GM03348 (cell line): ENCODE measurements around the gene EEF1AKMT4.
A peak's percentile ranks its signal among the peaks of the same experiment; 100 is the strongest.
"Not testable (repeated sequence)": the region's sequence is repeated elsewhere in the genome, so short reads cannot be mapped to it uniquely, and the experiment has no call there.

ENCODE experiments used
- DNase-seq: peaks from one replicate; pipeline ENCODE4 v3.0.0; 2012; ENCODE audit warnings: low spot score

The EEF1AKMT4 gene

DNA sequence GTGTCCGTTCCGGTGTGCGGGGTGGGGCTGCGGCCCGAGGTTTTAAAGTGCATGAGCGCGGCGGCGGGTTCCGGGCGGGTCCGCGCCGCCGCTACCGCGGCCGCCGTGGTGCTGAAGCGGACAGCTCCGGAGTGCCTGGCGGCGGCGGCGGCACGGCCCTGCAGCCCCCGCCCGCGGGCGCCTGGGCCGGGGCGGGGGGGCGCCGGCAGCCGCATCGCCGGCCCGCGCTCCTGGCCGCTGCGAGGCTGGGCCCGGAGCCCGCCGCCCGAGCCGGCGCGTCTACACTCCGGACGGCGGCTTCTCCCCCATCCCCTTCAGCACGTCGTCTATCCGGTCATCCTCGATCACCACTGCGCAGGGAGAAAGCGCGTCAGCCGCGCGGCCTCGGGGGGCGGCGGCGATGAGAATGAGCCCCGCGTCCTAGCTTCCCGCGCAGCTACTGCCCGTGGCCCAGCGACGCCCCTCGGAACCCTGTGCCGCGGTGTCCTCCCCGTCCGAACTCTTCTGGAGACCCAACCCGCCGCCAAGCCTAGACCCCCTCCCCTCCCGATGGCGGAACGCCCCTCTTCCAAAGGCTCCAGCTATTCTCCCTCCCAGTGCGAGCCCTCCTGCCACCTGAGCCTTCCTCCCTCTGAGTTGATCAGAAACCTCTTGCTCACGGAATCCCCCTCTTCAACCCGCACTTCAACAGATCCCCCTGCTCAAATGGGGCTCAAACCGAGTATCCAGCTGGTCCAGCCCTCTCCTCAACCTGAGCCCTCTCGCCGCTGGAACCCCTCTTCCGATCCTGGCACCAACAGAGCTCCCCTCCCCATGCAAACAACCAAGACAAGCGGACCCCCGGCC, 10.6 kb downstream of the EEF1AKMT4 start:
- peak; percentile 86 for DNase-seq

DNA sequence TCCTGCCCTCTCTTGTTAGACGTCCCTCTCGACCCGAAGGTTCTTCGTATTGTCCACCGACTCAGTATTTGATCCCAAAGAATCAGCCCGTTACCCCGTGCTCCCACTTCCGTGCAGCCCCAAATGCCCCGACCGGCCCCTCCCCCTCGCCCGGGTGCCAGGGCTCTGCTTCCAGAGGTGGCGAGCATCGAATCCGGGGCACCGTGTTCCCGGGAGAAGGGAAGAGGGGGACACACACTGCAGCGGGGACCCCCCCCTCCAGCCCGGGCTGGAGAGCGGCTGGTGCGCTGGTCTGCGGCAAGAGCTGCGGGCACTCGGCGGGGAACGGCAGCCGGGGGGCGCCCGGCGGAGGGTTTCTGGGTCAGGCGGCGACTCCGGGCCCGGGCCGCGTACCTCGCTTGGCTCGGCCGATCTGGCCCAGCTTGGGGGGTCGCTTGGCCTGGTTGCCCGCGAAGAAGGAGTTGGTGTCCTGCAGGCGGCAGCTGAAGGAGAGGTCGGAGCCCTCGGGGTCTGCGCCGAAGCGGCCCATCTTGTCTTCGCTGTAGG, 11.3 kb downstream of the EEF1AKMT4 start:
- no peak for DNase-seq

DNA sequence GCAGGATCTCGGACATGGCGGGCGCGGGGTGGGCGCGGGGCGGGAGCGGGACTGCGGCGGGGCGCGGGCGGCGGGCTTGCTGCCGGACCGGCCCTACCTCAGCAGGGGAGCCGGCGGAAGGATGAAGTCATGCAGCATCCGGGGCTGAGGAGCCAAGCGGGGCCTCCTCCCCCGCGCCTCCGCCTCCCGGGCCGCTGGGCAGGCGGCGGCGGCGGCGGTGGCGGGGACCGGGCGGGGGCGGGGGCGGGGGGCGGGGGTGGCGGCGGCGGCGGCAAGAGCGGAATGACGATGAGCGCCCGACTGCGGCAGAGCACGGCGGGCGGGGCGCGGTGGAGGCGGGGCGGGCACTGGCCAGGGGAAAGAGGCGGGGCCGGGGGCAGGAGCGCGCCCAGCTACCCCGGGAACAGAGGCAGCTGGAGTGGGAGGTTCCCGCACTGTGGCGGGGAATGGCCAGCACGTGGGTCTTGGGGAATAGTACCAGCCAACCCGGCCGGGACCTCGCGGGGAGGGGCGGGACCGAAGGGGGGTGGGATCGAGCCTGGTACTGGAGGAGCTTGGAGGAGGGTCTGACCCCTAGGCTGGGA, 11.9 kb downstream of the EEF1AKMT4 start, which contains the start of gene CAMK2N2:
Gene CAMK2N2 (minus strand): TSS at position 284 of the 584 bp plus-strand sequence. CDS start 268 bp downstream, at position 16.
- peak; percentile 86 for DNase-seq

DNA sequence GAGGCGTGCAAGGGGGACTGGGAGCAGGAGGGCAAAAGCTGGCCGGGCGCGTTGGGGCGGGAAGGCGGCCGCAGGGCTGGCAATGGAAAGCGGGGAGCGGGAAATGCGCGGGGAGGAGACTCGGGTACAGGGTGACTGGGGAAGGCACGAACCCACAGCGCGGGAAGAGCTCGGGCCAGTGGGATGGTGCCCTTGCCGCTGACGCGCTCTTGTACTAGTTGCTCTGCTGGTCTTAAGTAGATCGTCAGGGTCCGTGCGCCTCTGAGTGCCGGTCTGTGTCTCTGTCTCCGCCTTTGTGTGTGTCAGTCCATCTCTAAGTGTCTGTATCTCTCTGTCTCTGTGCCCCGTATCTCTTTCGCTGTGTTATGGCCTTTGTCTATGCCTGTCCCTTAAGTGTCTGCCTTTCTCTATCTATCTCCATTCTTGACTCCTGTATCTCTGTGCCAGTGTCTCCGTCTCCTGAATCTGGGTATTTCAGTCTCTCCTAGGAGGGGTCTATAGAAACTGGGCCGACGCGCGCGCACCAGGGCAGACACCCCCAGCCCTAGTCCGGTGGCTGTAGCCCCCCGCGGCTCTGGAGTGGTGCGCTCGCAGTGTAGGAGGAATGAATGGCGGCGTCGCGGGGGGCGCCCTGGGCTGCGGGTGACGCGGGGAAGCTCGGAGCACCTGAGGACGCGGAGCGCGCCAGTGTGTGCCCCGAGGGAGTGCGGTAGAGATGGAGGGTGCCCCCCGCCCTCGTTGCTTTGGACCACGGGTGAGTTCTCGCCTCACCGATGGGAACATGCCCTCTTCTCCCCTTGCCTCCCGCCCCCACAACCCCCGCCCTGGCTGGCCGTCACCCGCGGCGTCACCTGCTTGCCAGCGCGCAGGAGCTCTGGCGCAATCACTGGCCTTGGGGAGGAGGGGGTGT, 12.6 kb downstream of the EEF1AKMT4 start:
- peak; percentile 51 for DNase-seq

DNA sequence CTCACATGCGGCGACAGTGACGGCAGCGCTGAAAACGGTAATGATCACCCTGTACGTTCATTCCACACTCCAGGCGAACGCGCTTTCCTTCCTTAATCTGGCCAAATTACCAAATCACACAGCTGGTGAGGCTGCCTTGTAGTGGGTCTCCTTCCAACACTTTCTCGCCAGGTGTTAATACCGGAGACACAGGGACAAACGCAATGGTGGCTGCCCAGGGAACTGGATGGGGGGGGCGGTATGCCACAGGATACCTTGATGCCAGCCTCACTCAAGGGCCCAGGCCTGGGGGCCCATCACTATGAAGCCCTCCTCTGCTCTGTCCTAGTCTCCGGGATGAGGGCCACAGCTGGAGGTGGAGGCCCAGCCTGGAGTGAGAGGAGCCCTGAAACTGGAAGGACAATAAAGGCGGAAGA, 13.3 kb downstream of the EEF1AKMT4 start:
- no peak for DNase-seq

DNA sequence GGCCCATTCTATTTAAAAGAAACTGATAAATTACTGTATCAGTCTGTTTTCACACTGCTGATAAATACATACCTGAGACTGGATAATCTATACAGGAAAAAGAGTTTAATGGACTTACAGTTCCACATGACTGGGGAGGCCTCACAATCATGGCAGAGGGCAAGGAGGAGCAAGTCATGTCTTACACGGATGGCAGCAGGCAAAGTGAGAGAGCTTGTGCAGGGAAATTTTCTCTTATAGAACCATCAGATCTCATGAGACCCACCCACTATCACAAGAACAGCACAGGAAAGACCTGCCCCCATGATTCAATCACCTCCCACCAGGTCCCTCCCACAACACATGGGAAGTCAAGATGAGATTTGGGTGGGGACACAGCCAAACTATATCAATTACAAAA, 17.8 kb downstream of the EEF1AKMT4 start:
- not testable (repeated sequence) for DNase-seq

DNA sequence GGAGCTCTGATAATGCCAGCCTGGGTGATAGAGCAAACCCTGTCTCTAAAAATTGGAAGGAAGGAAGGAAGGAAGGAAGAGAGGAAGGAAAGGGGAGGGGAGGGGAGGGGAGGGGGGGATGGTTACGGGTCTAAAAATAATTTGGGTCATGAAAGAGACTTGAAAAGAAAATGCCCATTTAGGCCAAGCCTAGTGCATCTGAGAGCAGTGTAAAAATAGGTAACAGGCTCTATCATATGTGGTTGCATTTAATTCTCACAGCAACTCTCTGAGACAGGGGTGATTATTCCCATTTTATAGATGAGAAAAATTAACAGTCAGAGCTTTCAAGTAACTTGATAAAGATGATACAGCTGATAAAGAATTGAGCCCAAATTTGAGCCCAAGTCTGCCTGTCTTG, 22.8 kb downstream of the EEF1AKMT4 start:
- DNase-seq, result no peak

DNA sequence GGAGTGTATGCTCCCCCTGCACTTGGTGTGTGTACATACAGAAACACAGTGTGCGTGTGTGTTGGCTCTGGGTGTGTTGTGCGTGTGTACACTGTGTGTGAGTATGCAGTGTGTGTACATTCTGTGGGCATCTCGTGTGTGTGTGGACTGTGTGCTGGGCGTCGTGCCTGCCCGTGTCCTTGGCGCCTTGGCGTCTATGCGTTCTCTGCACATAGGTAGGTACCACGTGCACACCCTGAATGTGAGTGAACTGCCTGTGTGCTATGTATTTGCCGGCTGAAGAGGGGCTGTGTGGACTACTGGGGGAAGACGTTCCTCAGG, 25.9 kb downstream of the EEF1AKMT4 start:
- no peak for DNase-seq

DNA sequence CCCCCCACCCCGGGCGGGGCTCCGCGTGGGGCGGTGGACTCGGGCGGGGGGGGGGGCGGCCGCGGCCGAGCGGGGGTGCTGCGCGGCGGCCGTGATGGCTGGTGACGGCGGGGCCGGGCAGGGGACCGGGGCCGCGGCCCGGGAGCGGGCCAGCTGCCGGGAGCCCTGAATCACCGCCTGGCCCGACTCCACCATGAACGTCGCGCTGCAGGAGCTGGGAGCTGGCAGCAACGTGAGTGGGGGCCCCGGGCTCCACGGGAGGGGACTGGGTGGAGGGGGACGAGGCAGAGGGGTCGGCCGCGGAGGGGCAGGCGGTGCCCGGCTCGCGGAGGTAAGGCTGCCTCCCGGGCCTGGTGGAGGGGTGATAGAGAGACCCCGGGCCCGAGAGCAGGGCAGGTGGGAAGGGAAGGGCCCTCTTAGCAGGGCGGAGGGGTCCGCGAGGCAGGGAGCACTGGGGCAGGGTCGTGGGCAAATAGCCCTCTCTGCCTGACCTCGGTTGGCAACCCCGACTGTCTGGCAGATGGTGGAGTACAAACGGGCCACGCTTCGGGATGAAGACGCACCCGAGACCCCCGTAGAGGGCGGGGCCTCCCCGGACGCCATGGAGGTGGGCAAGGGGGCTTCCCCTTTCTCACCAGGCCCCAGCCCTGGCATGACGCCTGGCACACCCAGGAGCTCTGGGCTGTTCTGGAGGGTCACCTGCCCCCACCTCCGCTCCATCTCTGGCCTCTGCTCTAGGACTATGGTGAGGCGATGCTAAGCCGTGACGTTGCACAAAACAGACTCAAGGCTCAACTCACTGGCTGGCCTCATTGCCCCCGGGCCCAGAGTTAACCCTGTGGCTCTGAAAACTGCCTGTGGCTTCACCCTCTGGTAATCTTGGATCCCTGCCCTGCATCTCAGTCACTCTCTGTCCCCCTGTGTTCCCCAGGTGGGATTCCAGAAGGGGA, 26.8 kb downstream of the EEF1AKMT4 start, which contains the start of gene ECE2:
Gene ECE2 (plus strand): TSS at position 62 of the 950 bp plus-strand sequence. CDS start 132 bp downstream, at position 194.
- peak; percentile 74 for DNase-seq

DNA sequence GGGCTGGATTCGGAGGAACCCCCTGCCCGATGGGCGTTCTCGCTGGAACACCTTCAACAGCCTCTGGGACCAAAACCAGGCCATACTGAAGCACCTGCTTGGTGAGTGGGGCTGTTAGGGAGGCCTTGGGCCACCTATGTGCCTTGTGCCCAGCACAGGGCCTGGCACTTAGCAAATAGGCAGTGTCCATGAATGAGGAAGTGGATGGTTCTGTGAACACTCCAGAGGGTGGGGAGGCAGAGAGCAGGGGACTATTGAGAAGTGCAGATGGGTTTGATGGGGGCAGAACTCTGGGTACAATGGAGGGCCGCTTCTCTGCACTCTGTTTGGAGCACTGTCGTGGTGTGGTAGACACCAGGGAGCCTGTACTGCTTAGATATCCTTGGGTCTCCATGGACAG, 27.9 kb downstream of the EEF1AKMT4 start:
- no peak for DNase-seq

DNA sequence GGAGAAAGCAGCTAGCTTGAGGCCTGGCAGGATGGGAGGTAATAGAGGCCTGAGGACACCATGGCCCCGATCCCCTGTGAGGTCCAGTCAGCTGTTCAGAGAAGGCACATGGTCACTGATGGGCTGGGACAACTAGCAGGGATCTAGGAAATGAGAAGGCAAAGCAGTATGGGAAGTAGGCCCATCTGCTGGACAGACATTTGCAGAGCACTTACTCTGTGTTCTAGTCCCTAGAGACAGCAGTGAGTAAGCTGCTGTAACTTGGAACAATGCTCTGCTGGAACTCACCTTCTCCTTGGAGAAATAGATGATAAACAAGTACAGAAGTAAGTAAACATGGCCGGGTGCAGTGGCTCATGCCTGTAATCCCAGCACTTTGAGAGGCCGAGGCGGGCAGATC, 33.5 kb downstream of the EEF1AKMT4 start:
- no peak for DNase-seq

DNA sequence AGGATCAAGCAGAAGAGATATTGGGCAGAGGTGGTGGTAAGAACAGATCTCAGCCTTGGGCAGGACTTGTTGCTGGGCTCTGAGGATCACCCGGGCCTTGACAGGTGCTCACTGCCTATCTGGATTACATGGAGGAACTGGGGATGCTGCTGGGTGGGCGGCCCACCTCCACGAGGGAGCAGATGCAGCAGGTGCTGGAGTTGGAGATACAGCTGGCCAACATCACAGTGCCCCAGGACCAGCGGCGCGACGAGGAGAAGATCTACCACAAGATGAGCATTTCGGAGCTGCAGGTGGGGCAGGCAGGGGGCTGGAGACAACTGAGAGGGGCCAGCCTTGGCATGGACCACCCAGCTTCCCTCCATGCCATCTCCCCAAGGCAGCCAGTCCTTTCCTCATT, 34.2 kb downstream of the EEF1AKMT4 start:
- DNase-seq, result no peak

DNA sequence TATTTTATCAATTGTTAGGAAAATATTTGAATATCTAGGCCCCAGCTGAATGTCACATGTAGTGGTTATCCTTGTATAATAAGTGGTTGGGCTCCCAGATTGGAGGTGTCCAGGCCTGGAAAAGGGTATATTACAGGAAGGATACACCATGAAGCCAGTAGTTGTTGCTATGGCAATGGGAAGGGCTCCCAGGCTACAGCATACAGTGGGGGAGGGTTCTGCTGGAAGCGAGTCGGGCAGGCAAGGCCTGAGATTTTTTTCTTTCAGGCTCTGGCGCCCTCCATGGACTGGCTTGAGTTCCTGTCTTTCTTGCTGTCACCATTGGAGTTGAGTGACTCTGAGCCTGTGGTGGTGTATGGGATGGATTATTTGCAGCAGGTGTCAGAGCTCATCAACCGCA, 35.2 kb downstream of the EEF1AKMT4 start:
- peak; percentile 81 for DNase-seq

DNA sequence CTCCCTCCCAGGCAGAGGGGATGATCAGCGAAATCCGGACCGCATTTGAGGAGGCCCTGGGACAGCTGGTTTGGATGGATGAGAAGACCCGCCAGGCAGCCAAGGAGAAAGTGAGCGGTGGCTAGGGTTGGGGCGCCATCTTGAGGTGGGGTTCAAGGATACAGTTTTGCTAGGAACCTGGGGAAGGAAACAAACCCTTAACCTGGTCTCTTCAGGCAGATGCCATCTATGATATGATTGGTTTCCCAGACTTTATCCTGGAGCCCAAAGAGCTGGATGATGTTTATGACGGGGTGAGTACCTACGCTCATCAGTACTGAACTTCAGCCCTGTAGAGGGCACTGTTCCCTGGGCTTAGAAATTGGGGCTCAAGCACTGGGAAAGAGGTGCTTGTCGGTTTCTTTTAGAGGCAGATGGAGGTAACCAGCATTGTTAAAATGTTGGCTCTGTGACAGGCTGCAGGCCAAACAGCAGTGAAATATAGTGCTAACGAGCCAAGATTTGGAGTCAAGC, 40.0 kb downstream of the EEF1AKMT4 start:
- DNase-seq, result peak; percentile 76

DNA sequence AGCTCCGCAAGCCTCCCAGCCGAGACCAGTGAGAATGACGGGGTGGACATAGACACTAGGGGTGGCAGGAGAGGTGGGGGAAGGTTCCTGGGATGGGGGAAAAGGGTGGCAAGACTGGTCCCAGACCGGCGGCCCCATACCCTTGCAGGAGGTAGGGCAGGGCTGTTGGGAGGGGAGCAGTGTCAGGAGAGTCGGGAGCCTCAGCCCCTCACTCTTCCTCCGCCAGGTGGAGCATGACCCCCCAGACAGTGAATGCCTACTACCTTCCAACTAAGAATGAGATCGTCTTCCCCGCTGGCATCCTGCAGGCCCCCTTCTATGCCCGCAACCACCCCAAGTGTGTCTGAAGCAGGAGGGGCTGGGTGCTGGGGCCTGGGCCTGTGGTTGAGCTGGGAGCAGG, 40.9 kb downstream of the EEF1AKMT4 start:
- DNase-seq, result no peak

DNA sequence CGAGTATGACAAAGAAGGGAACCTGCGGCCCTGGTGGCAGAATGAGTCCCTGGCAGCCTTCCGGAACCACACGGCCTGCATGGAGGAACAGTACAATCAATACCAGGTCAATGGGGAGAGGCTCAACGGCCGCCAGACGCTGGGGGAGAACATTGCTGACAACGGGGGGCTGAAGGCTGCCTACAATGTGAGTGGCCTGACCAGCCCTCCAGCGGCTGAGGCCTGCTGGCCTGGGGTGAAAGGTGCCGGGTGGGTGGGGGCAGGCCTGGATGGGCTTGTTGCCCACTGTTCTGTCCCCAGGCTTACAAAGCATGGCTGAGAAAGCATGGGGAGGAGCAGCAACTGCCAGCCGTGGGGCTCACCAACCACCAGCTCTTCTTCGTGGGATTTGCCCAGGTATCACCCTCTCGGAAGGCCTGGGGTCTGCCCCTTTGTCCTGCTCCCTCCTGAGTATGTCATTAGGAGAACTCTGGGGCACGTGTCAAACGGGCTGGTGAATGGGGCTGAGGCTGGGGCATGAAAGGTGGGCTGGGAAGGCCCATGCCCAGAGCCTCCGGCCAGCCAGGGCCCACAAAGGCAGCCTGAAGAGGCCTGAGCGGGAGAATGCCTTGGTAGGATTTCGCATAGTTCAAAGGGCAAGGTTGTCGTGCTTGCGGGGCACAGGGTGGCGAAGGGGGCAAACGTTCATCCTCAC, 41.7 kb downstream of the EEF1AKMT4 start:
- no peak for DNase-seq

DNA sequence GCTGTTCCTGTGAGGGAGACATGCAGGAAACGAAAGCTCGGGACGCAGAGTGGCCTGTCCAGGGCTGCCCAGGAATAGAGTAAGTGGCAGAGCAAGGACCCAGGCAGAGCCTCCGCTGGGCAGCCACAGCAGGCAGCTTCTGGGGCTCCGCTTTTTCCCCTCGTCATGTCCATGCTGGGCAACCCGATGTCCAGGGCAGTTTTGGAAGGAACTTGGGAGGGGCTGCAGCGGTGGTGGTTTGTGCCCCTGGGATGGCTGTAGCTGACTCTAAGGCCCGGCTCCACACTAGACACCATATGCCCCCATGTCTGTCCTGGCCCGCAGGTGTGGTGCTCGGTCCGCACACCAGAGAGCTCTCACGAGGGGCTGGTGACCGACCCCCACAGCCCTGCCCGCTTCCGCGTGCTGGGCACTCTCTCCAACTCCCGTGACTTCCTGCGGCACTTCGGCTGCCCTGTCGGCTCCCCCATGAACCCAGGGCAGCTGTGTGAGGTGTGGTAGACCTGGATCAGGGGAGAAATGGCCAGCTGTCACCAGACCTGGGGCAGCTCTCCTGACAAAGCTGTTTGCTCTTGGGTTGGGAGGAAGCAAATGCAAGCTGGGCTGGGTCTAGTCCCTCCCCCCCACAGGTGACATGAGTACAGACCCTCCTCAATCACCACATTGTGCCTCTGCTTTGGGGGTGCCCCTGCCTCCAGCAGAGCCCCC, 42.4 kb downstream of the EEF1AKMT4 start:
- DNase-seq, result no peak

DNA sequence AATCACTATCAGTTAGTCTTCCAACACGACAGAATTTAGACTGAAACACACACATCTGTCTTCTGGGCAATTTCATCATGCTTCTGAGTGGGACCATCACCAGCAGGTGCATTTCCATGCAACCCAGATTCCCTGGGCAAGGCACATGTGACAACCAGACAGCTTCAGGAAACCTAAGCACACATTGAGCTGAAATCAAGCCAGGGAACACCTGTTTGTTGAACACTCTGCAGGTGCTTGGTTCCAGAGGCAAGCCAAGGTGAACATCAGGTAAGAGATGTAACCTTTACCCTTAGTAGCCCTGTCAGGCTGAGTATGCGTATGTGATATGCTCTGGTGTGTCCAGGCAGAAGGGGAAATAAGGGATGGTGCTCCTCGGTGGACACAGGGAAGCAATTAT, 46.3 kb downstream of the EEF1AKMT4 start:
- no peak for DNase-seq

DNA sequence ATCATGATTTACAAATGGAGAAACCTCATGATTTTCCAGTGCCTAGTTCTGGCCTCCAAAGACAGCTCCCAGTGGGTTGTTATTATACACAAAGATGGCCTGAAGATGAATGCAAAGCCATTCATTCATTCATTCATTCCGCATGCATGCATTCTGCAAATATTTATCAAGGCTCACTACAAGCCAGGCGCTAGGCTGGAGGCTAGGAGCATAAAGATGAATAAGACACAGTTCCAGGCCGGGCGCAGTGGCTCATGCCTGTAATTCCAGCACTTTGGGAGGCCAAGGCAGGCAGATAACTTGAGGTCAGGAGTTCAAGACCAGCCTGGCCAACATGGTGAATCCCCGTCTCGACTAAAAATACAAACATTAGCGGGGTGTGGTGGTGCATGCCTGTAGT, 47.1 kb downstream of the EEF1AKMT4 start:
- DNase-seq, result no peak
